Activated CD8-positive, alpha-beta memory T cell treated with anti-CD3 and anti-CD28 coated beads, Interleukin-2, amount 50 U/mL, for 24 hours (primary cell): ENCODE data around the gene BLOC1S3.

ENCODE experiments used
- DNase-seq: peaks from one replicate; pipeline ENCODE4 v3.0.0-alpha.2; 2020; ENCODE audit errors: extremely low read depth

The BLOC1S3 gene

DNA sequence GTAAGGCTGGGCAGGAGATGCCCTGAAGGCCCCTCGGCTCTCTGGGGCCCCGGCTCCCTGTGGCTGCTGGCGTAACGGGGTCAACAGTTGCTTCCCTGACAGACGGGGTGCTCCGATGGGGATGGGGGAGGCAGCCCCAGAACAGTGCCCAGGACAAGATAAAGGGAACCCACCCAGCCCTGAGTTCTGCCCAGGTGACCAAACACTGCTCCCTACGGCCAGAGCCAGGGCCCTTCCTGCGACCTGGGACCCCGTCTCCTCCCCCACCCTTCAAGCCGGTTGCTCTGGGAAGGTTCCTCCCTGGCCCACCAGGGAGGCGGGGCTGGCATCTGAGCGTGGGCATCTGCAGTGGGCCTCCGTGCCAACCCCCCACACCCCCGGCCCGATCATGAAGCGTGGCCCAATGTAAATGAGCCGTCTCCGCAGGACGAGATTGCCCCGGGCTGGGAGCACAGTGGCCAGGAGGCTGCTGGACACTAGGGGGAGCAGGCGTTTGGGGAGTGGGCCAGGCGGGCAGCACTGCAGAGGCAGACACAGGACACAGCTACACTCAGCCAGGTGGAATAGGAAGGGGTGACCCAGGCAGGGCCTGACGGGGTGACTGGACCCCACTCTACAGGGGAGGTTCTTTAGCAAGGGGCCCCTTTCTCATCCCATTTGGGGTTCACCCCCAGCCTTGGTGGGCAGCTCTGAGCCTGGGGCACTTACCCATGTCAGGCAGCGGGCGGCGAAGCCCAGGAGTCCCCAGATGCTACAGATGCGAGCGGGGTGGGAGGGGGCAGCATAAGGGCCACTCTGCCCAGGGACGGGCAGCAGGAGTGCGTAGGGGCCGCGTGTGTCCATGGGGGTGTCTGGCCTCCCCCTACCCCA is 16.6 kb upstream of the BLOC1S3 start:
- no peak for DNase-seq

DNA sequence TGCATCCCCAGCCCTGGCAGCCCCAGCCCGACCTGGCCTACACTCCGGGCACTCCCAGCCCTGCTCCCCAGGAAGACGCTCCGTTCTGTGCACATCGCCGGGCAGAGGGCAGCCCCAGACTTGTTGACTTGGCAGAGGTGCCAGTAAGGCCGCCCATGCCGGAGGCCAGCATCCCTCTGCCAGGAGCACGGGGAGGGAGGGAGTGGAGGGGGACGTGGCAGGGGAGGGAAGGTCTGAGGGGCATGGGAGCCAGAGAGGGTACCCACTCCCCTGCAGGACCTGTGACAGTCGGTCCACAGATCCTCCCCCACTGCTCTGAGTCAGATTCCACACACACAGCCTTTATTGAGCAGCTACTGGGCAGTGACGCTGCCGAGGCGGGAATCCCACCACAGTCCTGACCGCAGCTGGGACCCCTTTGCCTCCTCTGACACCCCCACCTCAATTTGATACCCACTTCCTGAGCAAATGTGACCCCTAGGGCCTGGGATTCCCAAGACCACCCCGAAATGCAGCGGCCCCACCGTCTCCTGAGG is 15.9 kb upstream of the BLOC1S3 start:
- no peak for DNase-seq

DNA sequence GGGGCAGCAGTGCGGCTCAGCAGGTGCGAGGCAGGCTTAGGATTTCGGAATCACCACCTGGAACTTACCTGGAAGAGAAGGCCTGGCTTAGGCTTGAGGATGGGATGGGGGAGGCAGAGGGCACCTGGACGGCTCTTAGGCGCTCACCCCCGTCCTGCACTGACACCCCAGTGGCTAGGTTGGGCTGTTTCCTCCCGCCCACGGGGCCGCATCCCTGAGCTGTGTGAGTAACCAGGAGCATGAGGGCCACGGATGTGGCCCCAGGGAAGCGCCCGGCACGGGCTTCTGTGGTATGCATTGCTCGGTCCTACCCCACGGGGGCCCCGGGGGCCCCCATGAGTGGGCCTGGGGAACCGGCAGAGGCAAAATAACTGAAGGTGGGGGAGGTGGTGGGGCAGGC is 15.4 kb upstream of the BLOC1S3 start:
- DNase-seq: no peak

DNA sequence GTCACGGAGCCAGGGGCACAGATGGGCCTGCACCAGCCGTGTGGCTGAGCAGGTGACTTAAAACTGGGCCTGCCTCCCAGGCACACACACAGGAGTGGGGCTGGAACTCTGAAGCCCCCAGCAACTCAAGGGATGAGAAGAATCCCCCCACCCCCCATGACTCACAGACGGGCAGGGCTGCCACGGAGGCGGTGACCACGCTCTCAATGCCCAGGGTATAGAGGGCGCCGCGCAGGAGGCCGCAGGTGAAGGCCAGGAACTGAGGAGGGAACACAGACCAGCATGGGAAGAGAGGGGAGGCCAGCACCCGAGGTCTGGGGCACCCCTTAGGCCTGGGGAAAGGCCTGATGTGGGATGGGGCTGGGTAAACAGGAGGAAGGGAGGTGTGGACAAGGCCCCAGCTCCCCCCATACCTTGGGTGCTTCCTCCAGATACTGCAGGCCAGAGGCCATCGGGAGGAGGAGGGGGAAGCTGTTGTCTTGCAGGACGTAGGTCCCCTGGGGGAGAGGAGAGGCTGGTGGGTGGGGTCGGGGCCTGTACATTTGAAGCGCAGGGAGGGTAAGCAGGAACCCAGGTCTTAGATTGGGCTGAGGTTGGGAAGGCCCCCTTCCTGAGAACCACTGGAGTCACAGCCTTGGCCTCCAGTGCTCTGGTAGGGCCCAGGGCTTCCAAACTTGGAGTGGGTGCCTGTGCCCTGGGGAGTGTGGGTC is 14.7 kb upstream of the BLOC1S3 start:
- no peak for DNase-seq

DNA sequence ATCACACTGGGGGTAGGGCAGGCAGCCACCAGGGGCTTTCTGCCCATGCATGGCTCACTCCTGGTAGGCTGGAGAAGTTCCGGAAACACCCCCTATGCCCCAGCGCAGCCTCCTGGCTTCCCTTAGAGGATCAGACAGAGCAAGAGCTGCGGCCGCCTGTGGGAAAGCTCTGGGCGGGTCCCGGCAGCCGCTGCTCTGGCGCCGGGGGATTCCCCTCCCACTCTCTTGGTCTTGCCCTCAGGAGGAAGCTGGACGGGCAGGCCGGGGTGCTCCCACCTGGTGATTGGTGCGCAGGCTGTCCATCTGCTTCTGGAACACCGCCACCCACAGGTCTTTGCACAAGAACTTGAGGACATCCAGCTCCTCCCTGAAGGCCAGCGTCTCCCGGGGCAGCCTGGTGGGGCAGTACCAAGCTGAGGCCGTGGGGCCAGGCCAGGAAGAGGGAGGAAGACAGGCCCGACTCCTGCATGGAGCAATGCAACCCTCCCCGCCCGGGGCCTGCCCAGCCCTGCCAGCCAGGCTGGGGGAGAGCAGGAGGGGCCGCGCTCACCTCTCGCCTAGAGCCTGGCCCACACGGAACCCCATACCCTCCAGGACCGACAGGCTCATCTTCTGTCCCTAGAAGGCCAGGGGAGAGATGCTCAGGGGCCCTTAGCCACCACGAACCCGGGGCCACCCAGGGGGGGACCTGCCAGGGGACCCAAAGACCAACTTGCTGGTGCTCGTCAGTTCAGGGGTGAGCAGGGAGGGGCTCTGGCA is 13.8 kb upstream of the BLOC1S3 start:
- no peak for DNase-seq

DNA sequence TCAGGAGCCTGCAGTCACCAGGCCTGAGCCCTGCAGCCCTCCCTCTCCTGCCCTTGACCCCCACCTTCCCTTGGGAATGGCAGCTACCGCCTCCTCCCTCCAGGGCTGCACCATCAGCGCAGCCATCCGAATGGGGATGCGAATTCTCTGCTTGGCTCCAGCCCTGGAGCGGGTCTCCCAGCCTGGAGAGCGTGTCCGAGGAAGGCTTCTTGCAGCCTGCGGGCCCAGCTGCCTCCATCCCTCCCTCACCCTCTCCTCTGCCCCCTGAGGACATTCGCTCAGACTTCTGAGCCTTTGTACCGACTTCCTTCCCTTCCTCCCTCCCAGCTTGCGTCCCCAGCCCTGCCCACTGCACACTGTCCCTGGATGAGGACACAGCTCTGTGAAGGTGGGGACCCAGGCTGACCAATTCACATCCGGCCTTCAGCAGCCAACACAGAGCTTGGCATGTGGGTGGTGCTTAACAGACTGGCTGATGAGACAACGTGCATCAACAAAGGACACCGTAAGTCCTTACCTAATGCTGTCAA is 11.8 kb upstream of the BLOC1S3 start:
- no peak for DNase-seq

DNA sequence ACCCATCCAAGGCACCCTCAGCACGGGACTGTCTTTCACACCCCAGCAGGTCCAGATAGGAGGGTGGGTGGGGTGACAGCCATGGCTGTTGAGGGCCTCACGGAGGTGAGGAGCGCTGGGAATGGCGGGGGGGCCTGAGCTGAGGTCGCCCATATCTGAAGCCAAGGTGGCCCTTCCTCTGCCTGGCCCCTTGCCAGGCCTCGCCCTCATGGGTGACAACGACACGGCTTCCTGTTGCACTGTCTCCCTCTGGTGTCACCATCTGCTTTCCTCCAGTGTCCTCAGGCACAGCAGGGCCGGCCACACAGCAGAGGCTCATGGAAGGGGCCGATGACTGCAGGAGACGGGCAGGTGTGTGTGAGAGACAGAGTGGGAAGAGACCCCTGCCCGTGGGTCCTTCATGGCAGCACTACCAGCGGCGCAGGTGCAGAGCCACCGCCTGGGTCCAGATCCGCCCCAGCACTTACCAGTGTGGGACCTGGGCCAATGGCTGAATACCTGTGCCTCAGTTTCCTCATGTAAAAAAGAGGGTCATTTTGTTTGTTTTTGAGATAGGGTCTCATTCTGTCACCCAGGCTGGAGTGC is 9.7 kb upstream of the BLOC1S3 start:
- DNase-seq: no peak

DNA sequence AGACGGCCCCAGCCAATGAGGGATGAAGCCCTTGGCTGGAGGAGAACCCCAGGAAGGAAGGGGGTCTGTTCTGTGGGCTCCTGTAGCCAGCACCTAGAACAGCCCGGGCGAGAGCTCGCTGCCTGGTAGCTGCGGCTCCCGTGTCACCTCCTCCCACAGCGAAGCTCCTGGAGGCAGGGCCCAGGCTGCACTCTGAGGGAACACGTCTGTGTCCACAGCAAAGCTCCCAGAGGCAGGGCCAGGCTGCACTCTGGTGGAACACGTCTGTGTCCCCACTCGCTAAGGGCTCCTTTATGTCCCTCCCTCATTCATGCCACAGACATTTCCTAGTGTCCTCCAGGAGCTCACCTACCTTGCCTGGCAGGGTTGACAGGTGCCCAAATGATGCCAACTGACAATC is 9.0 kb upstream of the BLOC1S3 start:
- no peak for DNase-seq

DNA sequence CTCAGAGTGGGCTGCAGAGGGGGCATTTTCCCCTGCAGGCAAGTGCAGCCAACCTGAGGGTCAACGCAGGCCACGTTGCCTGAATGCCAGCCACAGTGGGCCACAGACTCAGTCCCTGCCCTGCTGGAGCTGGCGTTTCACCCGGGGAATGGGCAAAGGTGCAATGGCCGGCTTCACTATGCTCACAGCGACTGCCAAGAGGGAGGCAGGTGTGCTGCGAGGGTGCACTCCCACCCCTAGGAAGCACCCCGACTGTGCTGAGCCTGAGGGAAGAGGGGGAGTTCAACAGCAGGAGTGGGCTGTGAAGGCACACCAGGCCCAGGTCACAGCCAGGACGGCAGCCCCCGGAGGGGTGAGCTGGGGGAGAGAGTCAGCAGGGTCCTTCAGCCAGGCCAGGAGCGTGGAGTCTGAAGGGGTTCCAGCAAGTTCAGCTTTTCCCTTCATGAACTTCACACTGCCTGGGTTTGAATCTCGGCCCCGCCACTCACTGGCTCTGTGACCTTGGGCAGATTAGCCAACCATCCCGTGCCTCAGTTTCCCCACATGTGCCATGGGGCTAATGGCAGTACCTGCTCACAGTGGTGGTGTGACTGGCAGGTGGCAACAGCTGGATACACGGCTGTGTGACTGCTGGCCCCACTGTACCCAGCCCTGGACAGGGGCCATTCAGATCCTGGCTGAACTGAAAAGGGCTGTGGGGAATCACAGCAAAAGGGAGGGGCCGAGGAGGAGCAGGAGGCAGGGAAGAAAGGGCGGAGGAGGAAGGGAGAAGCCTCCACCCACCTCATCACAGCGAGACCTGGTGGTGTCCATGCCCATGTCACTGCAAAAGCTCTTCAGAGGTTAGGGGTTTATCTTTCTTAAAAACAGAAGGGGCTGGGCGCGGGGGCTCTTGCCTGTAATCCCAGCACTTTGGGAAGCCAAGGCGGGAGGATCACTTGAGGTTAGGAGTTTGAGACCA is 8.2 kb upstream of the BLOC1S3 start:
- no peak for DNase-seq

DNA sequence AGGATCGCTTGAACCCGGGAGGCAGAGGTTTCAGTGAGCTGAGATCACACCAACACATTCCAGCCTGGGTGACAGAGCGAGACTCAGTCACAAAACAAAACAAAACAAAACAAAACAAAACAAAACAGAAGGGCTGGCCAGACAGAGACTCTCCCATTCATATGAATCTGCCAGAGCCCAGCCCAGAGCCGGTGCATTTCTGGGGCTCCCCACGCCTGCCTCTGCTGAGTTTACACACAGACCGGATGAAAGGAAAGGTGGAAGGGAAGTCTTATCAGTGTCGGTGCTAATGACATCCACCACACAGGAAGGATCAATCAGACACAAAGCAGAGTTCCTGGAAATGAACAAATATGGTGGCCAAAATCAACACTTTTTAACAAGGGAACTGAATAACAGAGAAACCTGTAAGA is 7.4 kb upstream of the BLOC1S3 start:
- no peak for DNase-seq

DNA sequence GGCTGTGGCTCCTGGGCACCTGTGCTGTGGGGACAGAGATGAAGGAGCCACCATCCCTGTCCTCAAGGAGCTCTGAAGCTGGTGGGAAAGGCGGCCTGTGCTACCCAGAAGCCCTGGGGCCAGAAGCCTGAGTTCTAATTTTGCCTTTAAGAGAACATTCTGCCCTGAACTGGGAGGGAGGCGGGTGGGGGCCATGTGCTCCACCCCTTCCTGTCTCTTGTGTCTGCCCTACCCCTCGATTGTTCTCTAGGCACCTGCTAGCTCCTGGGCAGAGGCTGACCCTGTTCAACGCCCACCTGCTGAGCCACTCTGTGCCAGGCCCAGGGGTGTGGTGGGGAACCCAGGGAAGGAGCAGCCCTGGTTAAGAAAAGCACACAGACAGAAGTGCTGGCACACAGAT is 6.4 kb upstream of the BLOC1S3 start:
- no peak for DNase-seq

DNA sequence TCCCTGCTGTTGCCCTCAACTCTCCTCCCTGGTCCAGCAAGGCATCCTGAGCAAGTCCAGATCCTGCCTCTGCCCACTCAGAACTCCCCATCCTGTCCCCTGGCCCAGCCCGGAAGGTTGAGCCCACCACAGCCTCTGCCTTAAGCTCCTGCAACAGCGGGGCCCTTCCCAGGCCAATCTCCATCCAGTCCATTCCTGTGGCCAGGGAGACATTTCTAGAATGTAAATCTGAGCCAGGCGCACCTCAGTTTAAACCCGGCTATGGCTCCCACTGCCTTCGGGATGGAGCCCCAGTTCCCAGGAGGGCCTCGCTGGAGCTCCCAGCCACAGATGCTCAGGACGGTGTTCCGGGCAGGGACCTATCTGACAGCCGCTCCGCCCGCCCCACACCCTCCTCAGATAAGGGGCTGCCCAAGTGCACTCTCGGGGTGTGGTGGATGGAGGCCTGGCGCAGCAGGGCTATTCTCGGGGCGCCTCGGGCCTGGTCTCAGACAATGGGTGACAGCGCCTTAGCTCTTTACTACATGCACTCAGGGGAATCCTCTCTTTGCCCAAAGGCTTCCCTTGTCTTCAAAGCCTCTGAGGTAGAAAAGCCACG is 5.9 kb upstream of the BLOC1S3 start:
- DNase-seq: no peak

DNA sequence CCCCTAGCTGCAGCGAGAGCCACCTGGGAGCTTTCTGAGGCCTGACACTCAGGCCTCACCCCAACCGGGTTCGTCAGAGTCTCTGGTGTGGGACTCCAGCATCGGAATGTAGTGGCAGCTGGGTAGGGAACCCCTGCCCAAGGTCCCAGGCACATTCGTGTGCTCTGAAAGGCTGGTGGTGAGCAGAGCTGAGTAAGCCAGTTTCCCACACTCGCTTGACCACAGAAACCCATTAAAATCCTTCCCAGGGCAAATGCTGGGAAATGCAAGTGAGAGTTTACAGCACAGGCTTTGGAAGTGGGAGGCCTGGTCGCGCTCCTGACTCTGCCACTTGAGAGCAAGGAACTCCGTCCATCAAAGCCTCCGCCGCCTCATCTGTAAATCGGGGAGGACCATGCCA is 4.8 kb upstream of the BLOC1S3 start:
- no peak for DNase-seq

DNA sequence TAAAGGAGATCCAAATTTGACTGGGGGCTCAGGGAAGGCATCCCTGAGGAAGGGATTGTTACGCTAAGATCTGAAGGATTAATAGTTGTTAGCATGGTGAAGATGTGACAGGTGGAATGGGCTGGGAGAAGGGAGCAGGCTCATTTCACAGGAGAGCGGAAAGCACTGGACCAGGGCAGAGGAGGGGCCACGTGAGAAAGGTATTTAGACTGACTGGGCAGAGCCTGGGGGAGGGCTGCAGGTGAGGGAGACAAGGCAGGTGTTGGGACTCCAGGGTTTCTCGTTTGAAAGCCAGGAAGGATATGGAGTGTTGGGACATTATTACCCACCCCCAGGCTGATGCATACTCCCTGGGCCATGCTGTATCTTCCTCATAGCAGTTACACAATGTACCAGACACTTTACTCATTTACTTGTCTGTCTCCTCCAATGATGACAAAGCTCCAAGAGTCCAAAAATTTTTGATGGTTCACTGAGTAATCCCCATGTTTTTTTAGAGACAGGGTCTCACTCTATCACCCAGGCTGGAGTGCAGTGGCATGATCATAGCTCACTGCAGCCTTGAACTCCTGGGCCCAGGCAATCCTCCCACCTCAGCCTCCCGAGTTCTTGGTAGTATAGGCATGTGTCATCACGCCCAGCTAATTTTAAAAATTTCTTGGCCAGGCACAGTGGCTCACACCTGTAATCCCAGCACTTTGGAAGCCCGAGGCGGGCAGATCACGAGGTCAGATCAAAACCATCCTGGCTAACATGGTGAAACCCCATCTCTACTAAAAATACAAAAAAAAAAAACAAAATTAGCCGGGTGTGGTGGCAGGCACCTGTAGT is 2.9 kb upstream of the BLOC1S3 start:
- no peak for DNase-seq

DNA sequence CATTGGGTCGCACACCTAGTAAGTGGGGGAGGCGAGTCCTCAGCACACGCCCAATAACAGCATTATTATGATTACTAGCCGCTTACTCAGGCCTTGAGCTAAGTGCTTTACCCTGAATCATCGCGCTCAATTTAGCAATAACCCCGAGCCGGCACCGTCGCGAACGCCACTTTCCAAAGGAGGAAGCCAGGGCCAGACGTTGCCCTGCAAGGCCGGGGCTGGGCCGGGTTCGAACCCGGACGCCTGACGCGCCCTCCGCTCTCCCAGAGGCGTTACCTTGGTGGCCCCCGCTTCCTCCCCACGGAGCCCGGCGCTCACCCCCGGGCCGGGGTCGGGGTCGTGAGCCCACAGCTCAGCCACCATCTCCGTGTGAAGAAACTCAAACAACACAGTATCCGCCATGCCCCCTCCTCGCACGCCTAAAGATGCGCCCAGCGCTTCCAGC is 745 bp upstream of the BLOC1S3 start, which contains the start of gene TRAPPC6A:
Gene TRAPPC6A, minus strand, starts transcription at position 421 of the 445 bp plus-strand sequence. Its CDS starts 19 bp downstream, at position 402.
- DNase-seq: no peak

DNA sequence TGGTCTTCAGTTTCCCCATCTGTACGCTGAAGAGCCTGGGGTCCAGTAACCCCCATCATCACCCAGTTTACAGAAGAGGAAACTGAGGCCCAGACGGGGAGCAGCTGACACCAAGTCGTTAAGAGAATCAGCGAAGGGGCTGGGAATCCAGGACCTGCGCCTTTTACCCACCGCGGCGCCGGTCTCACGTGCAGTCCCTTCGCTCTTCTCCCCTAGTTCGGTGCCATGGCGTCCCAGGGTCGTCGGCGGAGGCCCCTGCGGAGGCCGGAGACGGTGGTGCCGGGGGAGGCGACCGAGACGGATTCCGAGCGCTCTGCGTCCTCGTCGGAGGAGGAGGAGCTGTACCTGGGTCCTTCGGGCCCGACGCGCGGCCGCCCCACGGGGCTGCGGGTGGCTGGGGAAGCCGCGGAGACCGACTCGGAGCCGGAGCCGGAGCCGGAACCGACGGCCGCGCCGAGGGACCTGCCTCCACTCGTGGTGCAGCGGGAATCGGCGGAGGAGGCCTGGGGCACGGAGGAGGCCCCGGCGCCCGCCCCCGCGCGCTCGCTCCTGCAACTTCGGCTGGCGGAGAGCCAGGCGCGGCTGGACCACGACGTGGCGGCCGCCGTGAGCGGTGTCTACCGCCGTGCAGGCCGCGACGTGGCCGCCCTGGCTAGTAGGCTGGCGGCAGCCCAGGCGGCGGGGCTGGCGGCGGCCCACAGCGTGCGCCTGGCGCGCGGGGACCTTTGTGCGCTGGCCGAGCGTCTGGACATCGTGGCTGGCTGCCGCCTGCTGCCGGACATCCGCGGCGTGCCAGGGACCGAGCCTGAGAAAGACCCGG is 698 bp downstream of the BLOC1S3 start:
- no peak for DNase-seq

DNA sequence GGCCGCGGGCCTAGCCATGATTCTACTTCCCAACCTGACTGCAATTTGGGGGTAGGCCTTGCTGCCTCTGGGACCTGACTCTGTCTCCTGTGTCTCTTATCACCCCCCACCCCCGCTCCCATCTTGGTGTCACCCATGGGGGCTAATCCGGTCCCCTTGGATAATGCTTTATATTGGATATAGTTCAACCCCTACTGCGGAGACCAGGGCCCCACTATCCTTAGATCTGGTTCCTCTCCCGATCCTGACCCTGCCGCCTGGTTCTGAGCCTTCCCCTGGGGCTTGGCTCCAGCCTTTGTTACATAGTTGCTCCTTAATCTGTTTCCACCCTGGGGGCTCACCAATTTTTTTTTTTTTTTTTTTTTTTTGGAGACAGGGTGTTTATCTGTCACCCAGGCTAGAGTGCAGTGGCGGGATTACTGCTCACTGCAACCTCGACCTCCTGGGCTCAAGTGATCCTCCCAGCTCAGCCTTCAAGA is 1.3 kb downstream of the BLOC1S3 start:
- DNase-seq: no peak

DNA sequence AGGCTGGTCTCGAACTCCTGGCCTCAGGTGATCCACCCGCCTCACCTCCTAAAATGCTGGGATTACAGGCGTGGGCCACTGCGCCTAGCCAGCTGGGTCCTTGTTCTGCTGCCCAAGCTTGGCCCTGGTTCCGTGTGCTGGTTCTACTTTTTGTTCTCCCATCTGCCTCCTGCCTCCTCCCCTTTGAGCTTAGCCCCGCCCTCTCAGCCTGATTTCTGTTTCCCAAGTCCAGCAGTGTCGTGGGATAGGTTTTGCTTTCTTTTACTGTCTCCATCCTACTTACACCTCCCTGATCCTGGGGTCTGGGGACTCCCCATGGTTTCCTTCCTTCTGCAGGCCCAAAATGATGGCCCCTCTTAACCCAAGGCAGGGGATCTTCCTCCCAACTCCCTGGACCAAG is 2.4 kb downstream of the BLOC1S3 start:
- no peak for DNase-seq
